GM13977 (cell line): ENCODE results near the gene SUCLA2.

ENCODE experiments used
- DNase-seq: peaks from one replicate; pipeline ENCODE4 v3.0.0; 2012; ENCODE audit warnings: low spot score
- CTCF ChIP-seq: IDR thresholded peaks from 2 replicates; pipeline ENCODE4 v1.5.1; 2012; ENCODE audit warnings: mild to moderate bottlenecking, control low read depth; ENCODE audit not compliant: insufficient read depth; ENCODE audit errors: extremely low read depth, missing control alignments
- in situ Hi-C: fragments of 300-500 bp; cut with MboI; formaldehyde crosslinking; loops from one replicate; pipeline ENCODE4 v1.12.0; 2022; ENCODE audit warnings: low sequenced_read_pairs, low pct_unique_long_range_greater_than_20kb, mixed read lengths, inconsistent platforms; ENCODE audit not compliant: unreplicated experiment

The SUCLA2 gene

GRCh38 chr13:47898080-47898479 lies 103.0 kb downstream of the SUCLA2 start:
- in situ Hi-C loops: no loop called here
- TF ChIP-seq CTCF: no peak

GRCh38 chr13:47897411-47898050 lies 103.5 kb downstream of the SUCLA2 start:
- in situ Hi-C loops: no loop called here
- no peak for TF ChIP-seq CTCF

More at GRCh38 chr13:47898080-47898479, 103.0 kb downstream of the SUCLA2 start:
- DNase-seq: no peak

GRCh38 chr13:47896546-47896945 lies 104.5 kb downstream of the SUCLA2 start:
- in situ Hi-C loops: no loop called here
- DNase-seq: no peak
- TF ChIP-seq CTCF: no peak

More at GRCh38 chr13:47897411-47898050, 103.5 kb downstream of the SUCLA2 start:
- DNase-seq: no peak

- in situ Hi-C loops: no loop called here
- no peak for DNase-seq
- no peak for TF ChIP-seq CTCF
Observed at GRCh38 chr13:47896111-47896510, 105.0 kb downstream of the SUCLA2 start.

GRCh38 chr13:47893527-47893926 lies 107.5 kb downstream of the SUCLA2 start:
- no peak for DNase-seq
- no peak for TF ChIP-seq CTCF

More at GRCh38 chr13:47893527-47893926, 107.5 kb downstream of the SUCLA2 start:
- in situ Hi-C loops: no loop called here
